Fibroblast of peridontal ligament (primary cell): ENCODE results near the gene IGLL1.
"Not testable (repeated sequence)": the region's sequence is repeated elsewhere in the genome, so short reads cannot be mapped to it uniquely, and the experiment has no call there.

Experiments
- DNase-seq: peaks from one replicate; pipeline ENCODE4 v3.0.0-alpha.2; 2010; ENCODE audit errors: extremely low read depth

IGLL1 gene

GRCh38 chr22:23579870-23580575, at the start of gene IGLL1:
IGLL1 (minus strand) TSS chr22:23580290; CDS start chr22:23580190, 100 bp downstream.
- no peak for DNase-seq

GRCh38 chr22:23628056-23628743, 48.1 kb upstream of the IGLL1 start:
- not testable (repeated sequence) for DNase-seq

GRCh38 chr22:23627401-23628055, 47.4 kb upstream of the IGLL1 start:
- peak; percentile 58 for DNase-seq

- DNase-seq: no peak
These were observed 46.3 kb upstream of the IGLL1 start for GRCh38 chr22:23626286-23626975.

DNA sequence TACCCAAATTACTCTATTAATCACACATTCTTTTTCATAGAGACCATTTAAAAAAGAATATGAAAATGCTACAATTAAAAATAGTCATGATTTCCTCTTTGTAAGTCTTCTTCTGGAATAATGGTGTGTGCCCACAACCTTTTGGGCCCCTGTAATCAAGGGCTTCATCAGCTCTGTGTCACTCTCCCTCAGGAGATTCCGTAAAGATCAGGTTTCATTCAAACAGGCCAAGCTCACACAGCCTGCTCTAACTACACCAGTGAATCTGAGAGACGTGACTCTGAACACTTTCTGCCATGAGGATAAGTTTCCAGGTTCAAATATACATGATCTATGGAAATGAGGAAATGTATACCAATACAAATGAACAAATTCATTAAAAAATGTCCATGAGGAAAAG, 42.5 kb upstream of the IGLL1 start:
- peak; percentile 44 for DNase-seq

- DNase-seq: not testable (repeated sequence)
These were observed 41.8 kb upstream of the IGLL1 start for GRCh38 chr22:23621916-23622315.

- DNase-seq: no peak
These were observed 41.1 kb upstream of the IGLL1 start for GRCh38 chr22:23621082-23621780.

DNA sequence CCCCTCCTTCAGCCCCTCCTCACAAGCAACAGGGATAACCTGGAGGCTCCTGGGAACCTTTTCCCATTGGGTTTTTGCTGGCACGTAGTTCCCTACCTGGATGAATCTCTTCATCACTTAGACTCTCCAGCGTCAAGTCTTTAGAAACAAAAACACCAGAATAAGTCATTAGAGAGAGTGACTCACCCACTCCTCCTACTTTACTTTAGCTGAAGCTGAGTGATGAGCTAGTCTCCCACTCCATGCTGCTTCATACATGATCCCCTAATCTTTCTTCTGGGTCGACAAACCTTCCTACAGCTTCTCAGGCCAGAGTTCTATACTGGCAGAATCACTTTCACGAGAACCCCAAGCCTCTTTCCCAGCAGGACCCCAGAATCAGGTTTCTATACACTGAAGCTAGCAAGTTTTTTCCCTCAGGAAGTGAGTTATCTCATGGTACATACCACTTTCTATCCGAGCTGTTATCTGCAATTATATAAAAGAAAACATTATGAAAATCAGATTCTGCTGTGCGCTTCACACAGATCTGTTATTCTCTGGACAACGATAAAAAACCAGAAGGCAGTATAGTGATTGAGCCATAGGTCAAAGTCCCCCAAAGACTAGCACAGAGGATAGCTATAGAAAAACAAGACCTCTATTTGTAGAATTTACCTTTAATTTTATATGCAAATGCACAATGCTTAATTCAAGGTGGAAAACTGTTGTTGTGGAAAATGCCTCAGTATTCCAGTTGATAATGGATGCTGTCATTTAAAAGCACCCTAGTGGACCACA, 33.3 kb upstream of the IGLL1 start:
- DNase-seq: no peak

DNA sequence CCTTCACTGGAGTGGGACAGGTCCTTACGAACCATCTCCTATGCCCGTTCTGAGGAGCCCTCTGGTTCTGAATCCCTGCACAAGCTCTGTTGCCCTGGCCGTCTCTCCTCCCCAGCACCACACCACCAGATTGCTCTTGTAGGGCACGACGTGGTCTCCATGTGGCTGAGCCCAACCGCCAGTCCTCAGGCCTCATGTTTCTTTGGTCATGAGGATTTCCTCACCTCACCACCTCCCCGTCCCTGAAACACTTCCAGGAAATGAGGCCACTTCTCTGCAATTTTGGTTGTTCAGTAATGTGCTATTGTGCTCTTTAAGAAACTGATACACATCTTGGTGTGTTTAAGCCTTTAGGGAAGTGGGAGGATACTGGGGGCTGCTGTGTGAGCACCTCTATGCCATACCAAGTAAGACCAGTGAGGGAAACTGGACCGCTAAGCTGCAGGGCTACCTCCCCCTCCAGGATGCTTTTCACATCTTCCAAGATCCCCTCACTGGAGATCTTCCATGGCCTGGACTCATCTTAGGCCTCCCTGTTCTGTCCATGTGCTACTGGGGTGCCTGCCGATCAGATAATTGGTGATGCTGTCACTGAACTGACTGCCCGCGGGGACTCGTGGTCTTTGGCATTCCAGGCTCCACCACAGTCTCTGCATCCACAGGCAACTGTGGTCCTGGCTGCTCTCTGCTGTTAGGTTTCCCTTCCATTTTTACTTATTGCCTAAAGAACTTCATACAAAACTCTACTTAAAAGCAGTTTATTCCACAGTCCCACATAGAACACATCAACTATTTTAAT, 30.1 kb upstream of the IGLL1 start:
- no peak for DNase-seq

DNA sequence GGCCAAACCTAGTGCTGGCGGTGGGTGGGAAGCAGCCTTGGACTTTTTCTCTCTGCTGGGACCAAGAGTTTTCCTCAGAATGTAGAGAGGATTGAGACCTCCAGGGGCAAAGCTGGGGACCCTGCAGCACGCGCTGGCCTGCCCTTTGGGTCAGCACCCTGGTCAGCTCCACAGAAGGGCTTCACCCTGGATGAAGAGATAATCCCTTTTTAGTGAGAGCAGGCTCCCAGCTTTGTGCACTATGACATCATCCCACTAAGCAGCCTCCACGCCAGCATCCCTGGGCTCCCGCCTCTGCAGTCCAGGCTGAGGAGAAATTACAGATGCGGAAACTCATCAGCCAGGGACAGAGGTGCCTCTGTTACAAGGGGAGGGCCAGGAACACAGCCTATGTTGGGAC, 28.5 kb upstream of the IGLL1 start:
- peak; percentile 9 for DNase-seq

- DNase-seq: no peak
These were observed 26.4 kb upstream of the IGLL1 start for GRCh38 chr22:23606204-23607131.

DNA sequence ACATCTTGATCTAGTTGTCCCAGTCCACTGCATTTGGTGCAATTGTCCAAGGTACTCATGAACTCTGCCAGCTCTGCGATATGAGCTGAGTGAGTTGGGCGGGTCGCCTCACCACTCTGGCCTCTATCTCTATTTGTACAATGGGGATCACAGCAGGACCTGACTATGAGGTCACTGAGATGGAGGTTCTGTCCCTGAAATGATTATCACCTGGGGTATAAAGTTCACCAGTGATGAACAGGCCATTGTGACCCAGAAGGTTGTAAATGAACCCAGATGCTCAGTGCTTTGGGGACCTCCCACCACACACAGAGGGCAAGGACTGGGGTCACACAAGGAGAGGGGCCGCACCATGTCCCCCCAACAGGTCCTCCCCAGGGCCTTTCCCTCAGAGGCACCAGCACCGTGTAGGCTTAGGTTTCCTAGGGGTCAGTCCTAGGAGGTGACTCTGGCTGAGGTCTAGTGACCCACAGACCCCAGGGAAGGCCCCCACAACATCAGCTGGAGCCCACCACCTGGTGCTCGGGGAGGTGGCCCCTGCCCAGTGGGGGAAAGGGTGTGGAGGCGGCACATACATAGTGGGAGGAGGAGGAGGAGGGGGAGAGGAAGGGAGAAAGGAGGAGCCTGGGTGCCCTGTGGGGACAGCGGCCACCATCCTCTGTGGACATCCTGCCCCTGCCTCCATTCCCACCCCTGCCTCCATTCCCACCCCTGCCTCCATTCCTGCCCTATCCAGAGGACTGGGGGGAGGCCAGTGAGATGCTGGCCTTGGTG, 25.0 kb upstream of the IGLL1 start:
- DNase-seq: no peak

GRCh38 chr22:23603266-23603665, 23.2 kb upstream of the IGLL1 start:
- no peak for DNase-seq

DNA sequence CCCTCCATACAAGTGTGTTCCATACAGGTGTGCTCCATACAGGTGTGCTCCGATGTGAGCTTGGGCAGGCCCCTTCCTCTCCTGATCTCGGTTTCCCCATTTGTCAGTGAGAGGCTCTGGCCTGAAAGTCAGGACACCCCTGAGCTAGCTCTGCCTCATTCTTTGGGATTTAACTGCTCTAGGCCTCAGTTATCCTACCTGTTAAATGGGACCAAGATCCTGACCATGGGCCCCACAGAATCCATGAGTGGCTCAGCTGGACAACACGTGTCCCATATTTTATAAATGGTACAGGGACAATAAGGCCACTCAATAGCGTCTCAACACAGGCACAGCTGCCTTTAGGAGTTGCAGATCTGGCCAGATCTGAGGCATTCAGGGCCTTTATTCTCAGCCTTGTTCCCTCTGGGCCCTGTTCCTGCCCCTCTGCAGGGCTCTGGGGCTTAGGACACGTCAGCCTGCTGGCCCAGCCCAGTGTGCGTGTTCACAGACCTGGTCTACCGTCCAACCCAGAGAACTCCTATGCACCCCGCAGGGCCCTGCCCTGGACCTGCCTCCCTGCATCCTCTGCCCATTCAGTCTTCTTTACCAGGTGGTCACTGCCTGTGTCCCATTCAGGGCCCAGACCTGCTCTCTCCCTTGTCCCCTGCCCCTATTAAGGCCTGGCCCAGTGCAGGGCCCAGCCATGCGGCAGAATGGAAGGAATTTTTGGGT, 18.9 kb upstream of the IGLL1 start:
- DNase-seq: no peak

DNA sequence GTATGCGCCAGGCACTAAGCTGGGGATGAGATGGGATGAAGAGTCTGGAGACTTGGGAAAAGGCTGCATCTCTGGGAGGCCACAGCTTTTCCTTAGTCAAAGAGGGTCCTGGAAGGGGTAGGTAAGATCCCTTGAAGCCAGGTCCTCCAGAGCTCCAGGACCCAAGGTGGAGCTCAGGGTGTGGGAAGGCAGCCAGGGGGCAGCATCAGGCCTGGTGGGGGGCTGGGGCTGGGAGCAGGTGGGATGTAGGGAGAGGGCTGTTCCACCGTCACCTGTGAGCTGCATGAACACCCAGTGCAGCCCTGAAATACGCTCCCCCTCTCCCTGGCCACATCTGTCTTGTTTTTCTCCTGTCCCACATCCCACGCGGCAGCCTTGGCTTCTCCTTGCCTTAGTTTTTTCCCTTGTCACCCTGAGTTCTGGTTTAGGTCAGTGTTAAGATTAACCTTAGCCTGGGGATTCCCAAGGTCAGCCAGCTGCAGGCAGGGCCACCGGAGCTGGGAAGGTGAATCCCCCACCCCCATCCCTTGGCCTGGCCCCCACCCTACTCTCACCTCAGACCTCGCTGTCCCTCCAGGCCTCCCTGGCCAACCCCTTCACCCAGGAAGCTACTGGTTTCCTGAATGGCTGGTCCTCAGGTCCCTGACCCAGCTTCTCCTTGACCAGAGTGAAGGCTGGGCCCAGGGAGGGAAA, 17.6 kb upstream of the IGLL1 start:
- DNase-seq: not testable (repeated sequence)

DNA sequence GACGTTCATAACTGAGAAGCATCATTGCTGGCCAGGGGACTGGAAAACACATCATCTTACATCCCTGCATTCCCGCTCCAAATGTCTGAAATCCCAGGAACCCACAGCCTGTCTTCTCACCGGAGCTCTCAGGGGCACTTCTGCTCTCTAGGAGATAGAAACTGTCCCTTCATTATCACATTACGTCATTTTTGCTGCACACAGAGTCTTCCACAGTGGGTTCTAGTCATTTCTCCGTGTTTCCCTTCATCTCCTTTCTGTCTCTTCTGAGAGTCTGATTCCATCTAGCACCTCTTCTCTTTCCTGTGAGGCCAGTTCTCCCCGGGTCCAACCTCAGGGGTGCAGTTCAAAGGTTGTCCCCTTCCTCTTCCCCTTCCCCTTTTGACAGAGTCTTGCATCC, 15.8 kb upstream of the IGLL1 start:
- DNase-seq: not testable (repeated sequence)

DNA sequence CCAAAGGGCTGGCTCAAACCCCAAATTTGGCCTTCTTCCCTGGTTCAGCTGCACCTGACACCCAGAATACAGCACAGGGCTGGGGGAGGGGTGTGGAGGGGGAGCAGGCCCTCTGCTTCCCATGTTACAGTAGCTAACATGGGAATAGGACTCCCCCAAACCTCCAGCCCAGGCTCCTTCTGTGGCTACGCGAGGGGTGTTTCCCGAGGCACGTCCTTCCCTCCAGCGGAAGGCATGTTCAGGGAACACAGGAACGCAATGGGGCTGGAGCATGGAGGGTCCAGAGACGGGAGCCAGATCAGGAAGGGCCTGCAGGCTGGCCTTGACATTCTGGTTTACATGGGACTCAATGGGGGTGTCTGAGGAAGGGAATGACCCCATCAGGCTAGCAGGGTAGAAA, 11.8 kb upstream of the IGLL1 start:
- DNase-seq: no peak
